HCEC 1CT (cell line): ENCODE results near the gene UGT1A3.

Experiments used
- DNase-seq: peaks from one replicate; pipeline ENCODE4 v3.0.0-alpha.2; 2017

The UGT1A3 gene

DNA sequence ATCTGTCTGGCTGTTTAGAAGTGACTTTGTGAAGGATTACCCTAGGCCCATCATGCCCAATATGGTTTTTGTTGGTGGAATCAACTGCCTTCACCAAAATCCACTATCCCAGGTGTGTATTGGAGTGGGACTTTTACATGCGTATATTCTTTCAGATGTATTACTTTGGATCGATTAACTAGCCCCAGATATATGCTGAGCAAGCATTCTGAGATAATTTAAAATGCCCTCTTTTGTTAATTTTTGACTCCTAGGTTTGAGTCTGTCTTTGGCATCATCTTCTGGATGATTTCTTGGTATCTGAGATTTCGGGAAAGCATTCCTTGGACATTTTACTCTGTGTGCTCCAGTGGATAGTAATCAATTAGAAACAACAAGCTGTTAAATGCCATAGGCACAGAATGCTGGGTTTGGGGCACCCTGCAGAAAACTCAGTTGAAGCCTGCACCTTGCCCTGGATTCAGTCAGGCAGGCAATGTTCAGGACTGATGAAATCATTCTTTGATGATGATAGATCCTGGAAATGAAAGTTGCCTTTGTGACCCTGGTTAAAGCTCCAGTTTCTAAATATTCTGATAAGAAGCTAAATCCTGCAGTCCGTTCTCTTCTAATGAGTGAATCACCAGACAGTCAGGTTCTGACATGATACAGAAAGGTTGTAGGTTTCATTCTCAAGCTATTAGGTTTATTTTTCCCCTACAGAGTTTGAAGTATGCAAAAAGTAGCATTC, 32.4 kb downstream of the UGT1A3 start:
- no peak for DNase-seq

DNA sequence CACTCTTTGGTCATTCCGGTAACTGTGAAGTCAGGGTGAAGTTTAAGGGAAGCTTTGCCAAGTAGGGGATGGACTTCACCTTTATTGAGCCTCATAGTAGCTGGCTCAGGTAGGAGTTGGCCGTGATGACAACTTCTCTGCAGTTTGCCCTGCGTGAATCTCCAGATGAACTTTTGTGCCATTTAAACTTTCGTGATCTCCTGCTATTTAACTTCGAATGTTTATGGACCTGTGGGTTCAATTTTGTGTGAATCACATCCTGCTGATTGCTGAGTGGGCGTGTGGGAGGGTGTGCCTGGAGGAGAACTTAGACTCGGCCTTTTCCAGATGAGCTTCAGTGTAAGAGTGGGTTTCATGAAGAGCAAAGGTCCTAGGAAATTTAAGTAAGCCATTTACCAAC, 35.4 kb downstream of the UGT1A3 start:
- peak; percentile 59 for DNase-seq

DNA sequence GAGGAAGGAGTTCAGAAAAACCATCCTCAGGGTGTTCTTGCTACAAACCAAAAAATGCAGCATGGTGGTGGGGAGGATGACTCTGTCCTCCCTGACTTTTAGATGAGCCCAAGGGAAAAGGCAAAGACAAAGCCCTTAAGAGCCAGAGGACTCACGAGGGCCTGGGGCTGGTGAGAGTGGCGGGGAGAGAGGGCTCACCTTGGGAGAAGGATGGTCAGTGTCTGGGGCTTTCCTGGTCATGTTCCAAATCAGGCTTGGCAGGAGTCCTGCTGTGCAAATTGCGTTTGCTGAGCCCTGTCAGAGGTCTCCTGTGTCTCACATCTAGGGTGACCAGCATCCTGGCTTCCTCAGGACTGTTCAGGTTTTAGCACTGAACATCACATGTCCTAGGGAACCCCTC, 35.9 kb downstream of the UGT1A3 start:
- DNase-seq: no peak

DNA sequence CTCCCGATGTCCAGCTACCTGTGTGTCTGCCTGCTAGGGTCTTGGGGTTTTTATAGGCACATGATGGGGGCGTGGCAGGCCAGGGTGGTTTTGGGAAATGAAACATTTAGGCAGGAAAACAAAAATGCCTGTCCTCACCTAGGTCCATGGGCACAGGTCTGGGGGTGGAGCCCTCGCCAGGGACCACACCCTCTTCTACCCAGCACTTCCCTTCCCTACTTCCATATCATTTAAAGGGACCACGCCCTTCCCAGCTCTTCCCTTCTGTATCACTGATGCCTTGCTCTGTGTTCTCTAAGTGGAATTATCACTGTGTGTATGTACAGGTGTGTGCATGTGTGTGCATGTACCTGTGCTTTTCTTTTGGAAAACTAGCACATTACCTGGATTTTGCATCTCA, 37.6 kb downstream of the UGT1A3 start:
- no peak for DNase-seq

DNA sequence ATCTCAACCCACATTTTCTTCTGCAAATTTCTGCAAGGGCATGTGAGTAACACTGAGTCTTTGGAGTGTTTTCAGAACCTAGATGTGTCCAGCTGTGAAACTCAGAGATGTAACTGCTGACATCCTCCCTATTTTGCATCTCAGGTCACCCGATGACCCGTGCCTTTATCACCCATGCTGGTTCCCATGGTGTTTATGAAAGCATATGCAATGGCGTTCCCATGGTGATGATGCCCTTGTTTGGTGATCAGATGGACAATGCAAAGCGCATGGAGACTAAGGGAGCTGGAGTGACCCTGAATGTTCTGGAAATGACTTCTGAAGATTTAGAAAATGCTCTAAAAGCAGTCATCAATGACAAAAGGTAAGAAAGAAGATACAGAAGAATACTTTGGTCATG, 39.2 kb downstream of the UGT1A3 start:
- DNase-seq: no peak

DNA sequence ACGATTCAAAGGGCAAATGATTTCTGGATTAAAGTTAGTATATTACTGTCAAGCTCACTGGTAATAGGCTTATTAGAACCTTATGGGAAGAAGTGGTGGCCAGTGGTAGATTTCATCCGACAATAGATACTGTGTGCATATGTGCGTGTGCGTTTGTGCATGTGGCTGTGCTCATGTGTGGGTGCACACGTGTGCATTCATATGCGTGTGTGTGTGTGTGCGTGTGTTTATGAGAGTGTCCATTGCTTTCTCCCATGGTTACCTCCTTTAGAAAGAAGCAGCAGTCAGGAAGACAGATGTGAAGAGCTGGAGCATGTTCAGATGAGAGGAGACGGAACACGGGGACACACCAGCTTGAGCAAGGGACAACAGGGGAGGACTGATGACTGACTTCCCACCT, 40.4 kb downstream of the UGT1A3 start:
- no peak for DNase-seq

DNA sequence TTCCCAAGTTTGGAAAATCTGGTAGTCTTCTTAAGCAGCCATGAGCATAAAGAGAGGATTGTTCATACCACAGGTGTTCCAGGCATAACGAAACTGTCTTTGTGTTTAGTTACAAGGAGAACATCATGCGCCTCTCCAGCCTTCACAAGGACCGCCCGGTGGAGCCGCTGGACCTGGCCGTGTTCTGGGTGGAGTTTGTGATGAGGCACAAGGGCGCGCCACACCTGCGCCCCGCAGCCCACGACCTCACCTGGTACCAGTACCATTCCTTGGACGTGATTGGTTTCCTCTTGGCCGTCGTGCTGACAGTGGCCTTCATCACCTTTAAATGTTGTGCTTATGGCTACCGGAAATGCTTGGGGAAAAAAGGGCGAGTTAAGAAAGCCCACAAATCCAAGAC, 43.3 kb downstream of the UGT1A3 start:
- DNase-seq: no peak

DNA sequence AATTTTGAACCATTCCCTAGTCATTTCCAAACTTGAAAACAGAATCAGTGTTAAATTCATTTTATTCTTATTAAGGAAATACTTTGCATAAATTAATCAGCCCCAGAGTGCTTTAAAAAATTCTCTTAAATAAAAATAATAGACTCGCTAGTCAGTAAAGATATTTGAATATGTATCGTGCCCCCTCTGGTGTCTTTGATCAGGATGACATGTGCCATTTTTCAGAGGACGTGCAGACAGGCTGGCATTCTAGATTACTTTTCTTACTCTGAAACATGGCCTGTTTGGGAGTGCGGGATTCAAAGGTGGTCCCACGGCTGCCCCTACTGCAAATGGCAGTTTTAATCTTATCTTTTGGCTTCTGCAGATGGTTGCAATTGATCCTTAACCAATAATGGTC, 43.7 kb downstream of the UGT1A3 start:
- no peak for DNase-seq

DNA sequence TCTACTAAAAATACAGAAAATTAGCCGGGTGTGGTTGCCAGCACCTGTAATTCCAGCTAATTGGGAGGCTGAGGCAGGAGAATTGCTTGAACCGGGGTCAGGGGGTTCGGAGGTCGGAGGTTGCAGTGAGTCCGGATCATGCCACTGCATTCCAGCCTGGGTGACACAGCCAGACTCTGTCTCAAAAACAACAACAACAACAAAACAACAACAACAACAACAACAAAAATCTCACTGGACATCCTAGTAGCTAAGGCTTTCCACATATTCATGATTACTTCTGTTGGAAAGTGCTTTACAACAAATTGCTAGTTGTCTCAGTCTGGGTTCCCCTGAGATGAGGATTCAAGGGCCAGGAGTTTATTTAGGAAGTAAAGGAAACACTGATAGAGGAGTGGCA, 45.0 kb downstream of the UGT1A3 start:
- no peak for DNase-seq

DNA sequence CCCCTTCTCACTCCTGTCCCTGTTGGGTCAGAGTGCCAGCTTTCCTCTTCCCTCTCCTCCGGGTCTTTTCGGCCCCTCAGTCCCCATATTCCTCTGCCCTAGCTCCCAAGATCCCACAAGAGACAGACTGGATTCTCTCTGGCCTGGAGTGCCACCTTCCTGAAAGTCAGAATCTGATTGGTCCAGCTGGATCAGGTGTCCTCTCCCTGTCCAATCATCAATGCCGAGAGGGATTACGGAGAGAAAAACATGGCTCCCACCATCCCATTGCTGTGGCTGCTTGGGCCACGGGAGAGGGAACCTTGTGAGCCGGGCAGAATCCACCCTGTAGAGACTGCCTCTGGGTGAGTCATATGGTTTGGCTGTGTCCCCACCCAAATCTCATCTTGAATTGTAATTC, 46.6 kb downstream of the UGT1A3 start:
- no peak for DNase-seq

DNA sequence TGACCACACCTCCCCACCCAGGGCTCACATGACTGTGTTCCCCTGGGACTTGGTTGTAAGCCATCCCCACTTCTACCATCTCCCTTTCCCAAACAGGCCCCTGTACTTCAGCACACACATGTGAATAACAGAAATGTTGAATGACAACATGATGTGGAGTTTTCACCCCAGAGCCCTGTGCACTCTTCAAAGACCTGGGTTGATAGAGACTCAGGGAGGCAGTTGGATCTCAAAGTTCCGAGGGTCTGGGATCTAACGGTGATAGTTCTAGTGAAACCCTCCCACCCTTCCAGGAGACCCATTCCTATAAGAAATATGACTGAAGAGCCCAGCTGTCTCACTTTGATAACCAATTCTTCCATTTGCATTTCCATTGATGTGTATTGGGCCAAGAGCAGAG, 49.2 kb downstream of the UGT1A3 start, which contains the start of gene MROH2A:
TSS of gene MROH2A (plus strand) at position 301 of the 400 bp plus-strand sequence. CDS start 1,029 bp downstream, outside the sequence.
- DNase-seq: no peak

DNA sequence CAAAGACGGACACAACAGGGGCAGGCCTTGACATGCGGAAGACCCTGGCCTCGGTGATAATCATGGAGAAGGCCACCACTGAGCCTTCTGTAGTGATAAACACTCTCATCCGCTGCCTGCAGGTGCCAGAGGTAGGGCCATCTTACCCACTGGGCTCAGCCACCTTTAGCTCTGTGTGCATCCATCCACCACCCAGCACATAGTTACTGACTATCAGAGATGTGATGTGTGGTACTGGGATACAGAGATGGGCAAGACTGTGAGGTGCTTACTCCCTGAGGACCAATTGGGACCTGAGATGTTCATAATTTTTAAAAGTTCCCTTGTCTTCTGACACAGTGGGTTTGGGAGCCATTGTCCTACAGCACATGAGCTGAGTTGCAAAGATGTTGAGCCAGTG, 50.9 kb downstream of the UGT1A3 start:
- DNase-seq: no peak

DNA sequence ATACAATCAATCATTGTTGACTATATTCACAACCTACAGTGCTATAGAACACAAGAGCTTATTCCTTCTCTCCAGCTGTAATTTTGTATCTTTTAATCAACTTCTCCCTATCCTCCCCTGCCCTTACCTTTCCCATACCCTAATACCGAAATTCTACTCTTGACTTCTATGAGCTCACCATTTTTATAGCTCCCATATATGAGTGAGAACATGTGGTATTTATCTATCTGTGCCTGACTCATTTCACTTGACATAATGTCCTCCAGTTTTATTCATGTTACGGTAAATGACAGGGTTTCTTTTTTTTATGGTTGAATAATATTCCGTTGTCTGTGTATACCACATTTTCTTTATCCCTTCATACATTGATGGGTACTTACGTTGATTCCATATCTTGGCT, 51.9 kb downstream of the UGT1A3 start:
- no peak for DNase-seq

DNA sequence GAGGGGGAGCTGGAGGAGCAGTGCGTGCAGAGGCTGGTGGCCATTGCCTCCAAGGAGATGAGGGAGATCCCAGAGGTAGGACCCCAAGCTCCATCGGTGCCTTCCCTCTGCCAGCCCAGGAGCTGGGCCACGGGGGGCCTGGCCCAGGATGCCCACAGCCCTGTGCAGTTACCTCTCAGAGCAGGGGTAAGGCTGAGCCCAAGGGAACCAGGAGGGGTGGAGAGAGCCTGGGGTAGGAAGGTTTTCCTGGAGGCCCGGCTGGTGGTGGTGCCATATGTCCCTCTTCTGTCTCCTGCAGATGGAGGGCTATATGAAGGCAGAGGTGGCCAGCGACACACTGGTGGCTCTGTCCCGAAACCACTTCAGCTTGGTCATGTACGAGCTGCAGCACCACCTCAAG, 60.7 kb downstream of the UGT1A3 start:
- no peak for DNase-seq

DNA sequence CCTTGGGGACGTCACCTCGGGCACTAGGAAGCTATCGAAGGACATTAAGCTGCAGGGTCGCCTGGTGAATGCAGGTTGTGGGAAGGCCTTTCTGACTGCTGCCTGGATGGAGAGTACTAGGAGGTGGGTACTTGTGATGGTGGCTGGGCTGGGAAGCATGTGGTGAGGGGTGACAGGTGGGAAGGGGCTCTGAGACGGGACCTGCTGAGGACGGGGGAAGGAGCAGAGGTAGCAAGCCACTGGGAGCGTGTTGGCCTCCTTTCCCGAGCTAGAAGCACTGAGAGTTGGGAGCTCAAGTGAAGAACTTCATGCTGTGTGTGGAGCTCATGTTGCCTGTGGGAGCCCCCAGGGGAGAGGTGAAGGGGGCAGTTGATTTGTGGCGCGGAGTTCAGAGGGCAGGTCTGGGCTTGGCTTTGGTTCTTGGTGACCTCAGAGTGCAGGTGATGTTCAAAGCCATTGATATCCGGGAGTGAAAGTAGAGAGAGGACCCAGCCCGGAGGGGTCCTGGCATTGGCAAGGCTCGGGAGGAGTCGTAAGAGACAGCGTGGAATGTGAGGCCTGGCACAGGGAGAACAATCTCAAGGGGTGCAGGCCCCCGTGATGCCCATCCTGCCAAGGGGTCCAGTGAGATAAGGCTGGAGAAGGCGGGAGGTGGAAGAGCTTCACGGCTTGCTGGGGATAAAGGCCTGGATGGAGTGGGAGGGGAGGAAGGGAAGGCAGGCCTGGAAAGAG, 62.5 kb downstream of the UGT1A3 start:
- DNase-seq: no peak

DNA sequence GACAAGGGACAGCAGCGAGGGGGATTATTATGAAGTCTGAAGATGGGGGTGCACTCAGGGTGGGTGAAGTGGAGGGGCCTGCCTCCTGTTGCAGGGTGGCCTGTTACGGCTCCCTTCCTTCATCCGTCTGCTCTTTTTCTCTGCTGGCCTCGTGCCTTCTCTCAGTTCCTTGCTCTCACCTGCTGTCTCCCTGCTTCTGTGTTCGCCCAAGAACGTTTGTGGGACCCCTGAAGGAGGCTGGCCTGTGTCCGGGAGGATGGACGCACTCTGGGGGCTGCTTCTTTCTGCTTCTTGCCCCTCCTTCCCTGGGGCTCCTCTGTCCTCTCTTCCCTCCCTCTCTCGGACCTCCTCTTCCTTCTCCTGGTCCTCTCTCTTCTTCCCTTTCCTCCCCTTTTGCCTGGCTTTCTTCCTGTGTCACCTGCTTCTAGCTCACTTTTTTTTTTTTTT, 63.1 kb downstream of the UGT1A3 start:
- no peak for DNase-seq

DNA sequence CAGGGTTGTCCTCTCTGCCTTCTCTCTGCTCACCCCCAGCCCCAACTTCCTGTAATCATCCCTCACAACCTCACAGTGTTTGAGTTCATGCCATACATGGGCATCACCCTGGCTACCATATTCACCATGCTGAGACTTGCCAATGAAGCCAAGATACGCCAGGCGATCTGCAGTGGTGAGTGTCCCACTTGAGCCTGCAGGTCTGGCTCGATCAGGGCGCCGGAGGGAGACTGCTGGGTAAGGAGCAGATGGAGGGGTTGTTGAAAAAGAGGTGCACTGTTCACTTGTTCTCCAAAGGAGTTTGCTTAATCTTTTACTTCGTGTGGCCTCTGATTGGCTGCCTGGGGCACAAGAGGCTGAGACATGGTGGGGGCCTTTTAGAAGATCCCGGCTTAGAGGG, 63.9 kb downstream of the UGT1A3 start:
- no peak for DNase-seq

DNA sequence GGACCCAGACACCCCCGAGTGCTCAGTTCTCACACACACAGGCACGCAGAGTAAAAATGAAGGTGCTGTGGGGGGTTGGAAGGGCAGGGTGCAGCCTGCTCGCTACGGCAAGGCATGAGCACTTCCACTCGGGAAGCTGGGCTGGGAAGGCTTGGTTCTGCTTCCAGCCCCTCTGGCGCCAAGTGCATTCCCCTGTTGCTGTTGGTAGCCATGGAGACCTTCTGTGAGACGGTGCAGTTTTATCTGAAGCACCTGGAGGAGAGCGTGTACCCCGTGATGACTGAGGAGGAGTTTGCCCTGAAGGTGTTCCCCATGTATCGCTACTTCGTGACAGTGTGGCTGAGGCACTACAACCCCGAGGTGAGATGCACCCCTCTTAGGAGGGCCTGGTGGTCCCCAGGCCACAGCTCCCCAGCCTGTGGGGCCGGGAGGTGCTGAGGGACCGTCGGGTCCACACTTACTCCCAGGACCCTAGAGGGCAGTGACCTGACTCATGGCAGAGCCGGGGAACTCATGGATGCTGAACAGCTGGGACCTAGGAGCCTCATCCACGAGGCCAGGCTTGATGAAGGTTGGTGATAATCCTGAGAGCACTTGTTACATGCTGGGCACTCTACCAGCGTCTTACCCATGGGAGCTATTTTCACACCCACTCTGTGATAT, 64.8 kb downstream of the UGT1A3 start:
- no peak for DNase-seq

DNA sequence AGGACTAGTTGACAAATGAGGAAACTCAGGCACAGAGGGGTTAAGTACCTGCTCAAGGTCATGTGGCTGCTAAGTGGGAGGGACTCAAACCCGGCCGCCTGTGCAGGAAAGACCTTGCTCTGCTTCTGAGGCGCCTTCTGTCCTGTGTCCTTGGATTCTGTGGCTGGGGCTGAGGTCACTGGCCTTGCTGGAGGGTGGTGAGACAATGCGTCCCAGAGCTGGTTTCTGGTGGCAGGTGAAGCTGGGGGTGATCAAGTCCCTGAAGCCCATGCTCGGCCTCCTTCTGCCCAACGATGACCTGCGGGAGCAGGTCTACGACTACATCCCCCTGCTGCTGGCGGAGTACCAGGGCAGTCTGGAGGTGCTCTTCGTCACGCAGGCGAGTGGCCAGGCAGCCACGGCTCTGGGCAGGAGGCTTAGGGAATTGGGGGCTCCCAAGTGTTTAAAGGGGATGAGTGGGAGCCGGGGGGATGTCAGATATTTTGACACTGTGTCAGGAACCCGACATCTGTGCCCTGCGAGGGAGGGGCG, 65.4 kb downstream of the UGT1A3 start:
- DNase-seq: no peak

DNA sequence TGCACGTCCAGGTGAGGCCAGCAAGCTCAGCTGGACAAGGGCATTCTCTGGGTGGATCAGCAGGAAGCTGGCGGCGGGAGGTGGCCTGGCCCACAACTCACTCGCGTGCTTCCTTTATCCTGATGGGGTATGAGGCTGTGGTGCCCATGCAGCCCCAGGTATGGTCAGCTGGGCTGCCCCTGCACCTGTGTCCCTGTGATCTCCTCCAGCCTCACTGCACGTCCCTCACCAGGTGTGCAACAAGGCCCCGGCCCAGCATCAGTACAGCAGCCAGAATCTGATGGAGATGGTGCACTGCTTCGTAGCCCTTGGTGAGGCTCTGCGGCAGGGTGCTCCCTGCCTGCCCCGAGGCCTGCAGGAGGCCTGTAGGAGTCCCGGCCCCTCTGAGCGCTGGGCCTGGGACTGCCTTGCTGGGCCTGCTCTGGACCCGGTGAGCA, 66.9 kb downstream of the UGT1A3 start:
- DNase-seq: no peak

DNA sequence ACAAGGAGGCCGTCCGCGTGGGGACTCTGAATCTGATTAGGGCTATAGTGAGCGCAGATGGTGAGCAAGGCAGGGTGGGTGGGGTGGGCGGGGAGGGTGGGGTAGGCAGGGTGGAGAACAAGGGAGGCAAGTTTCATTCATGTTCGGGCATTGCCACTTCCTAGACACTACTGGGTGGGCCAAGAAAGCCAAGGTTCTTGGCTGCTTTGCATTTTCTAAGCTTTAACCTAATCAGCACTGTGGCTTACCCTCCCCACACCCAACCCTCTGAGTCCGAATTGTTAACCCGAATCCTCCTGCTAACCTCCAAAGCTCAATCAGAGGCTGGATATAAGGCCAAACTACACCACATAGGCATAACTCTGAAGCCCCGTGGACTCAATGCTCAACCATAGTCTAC, 67.4 kb downstream of the UGT1A3 start:
- no peak for DNase-seq

DNA sequence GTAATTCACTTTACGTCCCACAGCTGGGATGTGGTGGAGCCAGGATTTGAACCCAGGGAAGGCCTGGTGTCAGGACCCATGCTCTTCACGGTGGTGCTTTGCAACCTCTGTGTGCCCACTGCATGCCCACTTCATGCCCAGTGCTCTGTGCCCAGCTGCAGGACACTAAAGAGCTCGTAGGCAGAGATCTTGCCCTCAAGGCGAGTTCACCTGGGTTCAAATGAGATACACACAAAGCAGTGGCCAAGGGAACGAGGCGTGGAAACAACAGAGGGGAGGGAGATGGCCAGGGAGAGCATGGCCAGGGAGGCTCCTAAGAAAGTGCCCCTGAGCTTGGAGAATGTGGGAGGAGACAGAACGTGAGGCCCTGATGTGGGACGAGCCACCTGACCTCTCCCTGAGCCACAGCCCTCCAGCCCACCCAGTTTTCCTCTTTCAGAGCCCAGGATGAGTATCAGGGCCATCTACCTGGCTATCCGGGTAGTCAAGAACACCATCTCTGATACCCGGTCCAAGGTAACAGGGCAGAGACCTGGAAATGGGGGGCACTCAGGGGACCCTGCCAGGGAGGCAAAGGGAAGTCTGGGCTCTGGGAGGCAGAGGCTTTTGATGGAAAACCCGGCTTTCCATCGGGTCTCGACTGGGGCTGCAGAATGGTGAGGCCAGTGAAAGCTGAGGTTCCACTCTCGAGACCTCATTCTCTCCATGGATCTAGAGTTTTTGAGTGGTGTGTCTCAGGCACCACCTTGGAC, 69.7 kb downstream of the UGT1A3 start:
- DNase-seq: no peak

DNA sequence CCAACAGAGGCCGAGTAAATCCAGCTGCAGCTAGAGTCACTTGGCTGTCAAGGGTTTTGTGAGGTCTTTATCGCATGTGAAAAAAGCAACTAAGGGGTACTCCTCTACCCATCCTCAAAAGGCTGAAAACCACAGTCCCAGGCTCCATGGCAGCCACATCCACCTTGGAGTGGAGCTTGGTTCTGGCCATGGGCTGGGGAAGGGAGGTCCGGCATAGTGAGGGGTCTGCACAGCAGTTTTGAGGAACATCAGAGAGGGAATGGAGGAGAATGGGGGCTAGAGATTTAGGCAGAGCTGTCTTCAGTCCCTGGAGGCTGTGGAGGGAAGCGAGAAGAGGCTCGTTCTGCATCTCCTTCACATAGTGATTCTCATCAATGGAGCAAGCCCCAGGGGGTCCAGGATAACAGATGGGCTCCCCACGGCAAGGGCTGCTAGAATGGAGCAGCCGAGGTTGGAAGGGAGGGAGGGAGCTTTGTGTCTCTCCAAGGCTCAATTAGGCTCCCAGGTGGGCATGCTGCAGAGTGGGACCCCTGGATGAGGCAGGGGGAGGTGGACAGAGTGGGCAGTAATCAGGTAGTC, 70.3 kb downstream of the UGT1A3 start:
- no peak for DNase-seq
